Measurements from ENCODE around the gene KDM5B.

Gene KDM5B

DNA sequence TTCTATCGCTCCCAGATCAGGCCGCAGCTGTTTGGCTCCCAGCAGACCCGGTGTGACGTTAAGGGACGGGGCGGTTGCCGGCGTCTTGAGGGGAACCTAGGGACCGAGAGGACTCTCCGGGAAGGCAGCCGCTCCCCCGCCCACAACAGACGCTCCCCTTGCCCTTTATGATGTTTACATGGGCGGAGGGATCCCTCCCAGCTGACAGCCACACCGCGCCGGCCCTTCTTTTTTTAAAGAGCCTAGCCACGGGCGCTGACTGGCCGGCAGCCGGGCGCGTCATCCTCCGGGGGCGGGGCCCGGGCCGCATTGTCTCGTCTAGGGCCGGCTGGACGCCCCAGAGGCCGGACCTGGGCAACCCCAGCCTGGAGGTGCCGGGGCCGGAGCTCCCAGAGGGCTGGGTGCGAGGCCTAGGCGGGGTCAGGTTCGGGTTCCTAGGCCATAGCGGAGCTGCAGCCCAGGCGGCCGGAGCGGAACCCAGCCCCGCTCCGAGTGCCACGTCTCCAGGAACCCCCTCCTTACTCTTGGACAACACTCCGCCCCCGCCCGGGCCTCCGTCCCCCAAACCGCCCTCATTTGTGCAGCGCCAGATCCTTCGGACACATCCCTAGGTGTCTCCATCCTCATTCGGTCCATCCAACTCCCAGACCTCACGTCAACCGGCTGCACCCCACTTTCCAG, 2.5 kb upstream of the KDM5B start, which contains the start of gene PCAT6 (continued):
- TF ChIP-seq ZNF645 (tag by site-specific recombination; IDR thresholded peaks at IDR 0.05) (no peak), MEIS1 (CRISPR knock-in tag; IDR thresholded peaks at IDR 0.05; ENCODE audit: borderline replicate concordance) (no peak), ZNF138 (tag by site-specific recombination; IDR thresholded peaks at IDR 0.05; ENCODE audit: borderline replicate concordance) (no peak), ZNF785 (tag by site-specific recombination; IDR thresholded peaks at IDR 0.05) (no peak), ZSCAN23 (tag by site-specific recombination; IDR thresholded peaks at IDR 0.05) (no peak), ZNF157 (tag by site-specific recombination; IDR thresholded peaks at IDR 0.05) (no peak), REST (tag by site-specific recombination; IDR thresholded peaks at IDR 0.05) (peak; percentile 33; the same call in 1 of the 2 replicates), ZNF311 (tag by site-specific recombination; IDR thresholded peaks at IDR 0.05; ENCODE audit: borderline replicate concordance) (no peak), ZNF398 (tag by site-specific recombination; IDR thresholded peaks at IDR 0.05) (peak; percentile 49; the same call in 1 of the 2 replicates), ZNF266 (tag by site-specific recombination; IDR thresholded peaks at IDR 0.05; ENCODE audit: low read depth) (no peak), TRIM28 (IDR thresholded peaks at IDR 0.05; ENCODE audit: borderline replicate concordance, low read length) (no peak), ZNF555 (tag by site-specific recombination; conservative IDR thresholded peaks at IDR 0.05) (no peak), ZNF121 (tag by site-specific recombination; IDR thresholded peaks at IDR 0.05) (no peak), KLF8 (tag by site-specific recombination; IDR thresholded peaks at IDR 0.05) (peak; percentile 97), TCF7L2 (IDR thresholded peaks at IDR 0.05; ENCODE audit: borderline replicate concordance, low read depth, low read length) (no peak), FEZF1 (tag by site-specific recombination; IDR thresholded peaks at IDR 0.05) (peak; percentile 17; the same call in 1 of the 2 replicates), ATF2 (tag by site-specific recombination; IDR thresholded peaks at IDR 0.05; ENCODE audit: low read depth) (0 out of 2 replicates have a peak, but pooled peaks have one; percentile 18), KLF10 (tag by site-specific recombination; IDR thresholded peaks at IDR 0.05) (peak; percentile 98), ZNF701 (tag by site-specific recombination; IDR thresholded peaks at IDR 0.05) (no peak), ZXDB (tag by site-specific recombination; IDR thresholded peaks at IDR 0.05) (peak; percentile 85), ZNF624 (tag by site-specific recombination; IDR thresholded peaks at IDR 0.05) (no peak), GFI1B (tag by site-specific recombination; IDR thresholded peaks at IDR 0.05) (no peak), ZNF558 (tag by site-specific recombination; IDR thresholded peaks at IDR 0.05) (no peak), ZNF10 (tag by site-specific recombination; IDR thresholded peaks at IDR 0.05) (no peak), ZSCAN16 (tag by site-specific recombination; IDR thresholded peaks at IDR 0.05) (no peak), ZBTB8A (tag by site-specific recombination; IDR thresholded peaks at IDR 0.05) (peak; percentile 73), KLF16 (tag by site-specific recombination; IDR thresholded peaks at IDR 0.05) (peak; percentile 96)
- TF ChIP-seq, protein P1, sequence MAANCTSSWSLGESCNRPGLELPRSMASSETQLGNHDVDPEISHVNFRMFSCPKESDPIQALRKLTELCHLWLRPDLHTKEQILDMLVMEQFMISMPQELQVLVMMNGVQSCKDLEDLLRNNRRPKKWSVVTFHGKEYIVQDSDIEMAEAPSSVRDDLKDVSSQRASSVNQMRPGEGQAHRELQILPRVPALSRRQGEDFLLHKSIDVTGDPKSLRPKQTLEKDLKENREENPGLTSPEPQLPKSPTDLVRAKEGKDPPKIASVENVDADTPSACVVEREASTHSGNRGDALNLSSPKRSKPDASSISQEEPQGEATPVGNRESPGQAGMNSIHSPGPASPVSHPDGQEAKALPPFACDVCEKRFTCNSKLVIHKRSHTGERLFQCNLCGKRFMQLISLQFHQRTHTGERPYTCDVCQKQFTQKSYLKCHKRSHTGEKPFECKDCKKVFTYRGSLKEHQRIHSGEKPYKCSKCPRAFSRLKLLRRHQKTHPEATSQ (tag by site-specific recombination; IDR thresholded peaks at IDR 0.05): no peak
- TF ChIP-seq, protein P2, sequence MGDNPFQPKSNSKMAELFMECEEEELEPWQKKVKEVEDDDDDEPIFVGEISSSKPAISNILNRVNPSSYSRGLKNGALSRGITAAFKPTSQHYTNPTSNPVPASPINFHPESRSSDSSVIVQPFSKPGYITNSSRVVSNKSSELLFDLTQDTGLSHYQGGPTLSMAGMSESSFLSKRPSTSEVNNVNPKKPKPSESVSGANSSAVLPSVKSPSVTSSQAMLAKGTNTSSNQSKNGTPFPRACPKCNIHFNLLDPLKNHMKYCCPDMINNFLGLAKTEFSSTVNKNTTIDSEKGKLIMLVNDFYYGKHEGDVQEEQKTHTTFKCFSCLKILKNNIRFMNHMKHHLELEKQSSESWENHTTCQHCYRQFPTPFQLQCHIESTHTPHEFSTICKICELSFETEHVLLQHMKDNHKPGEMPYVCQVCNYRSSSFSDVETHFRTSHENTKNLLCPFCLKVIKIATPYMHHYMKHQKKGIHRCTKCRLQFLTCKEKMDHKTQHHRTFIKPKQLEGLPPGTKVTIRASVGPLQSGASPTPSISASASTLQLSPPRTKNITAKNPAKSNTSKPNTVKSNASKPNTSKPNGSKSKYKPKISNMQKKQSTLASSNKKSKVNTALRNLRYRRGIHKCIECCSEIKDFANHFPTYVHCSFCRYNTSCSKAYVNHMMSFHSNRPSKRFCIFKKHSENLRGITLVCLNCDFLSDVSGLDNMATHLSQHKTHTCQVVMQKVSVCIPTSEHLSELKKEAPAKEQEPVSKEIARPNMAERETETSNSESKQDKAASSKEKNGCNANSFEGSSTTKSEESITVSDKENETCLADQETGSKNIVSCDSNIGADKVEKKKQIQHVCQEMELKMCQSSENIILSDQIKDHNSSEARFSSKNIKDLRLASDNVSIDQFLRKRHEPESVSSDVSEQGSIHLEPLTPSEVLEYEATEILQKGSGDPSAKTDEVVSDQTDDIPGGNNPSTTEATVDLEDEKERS (tag by site-specific recombination; IDR thresholded peaks at IDR 0.05): no peak

All from HEK293 (cell line).